ENCODE results near the gene KIT.

The KIT gene

GRCh38 chr4:54745031-54745770, 87.4 kb downstream of the KIT start:
- no peaks in the 10 kb centered on the region for H3K9me3 ChIP-seq (ENCODE audit: severe bottlenecking)
- no peaks in the 10 kb centered on the region for H3K36me3 ChIP-seq
- no peak for TF ChIP-seq CTCF (IDR thresholded peaks at IDR 0.05; ENCODE audit: low read depth, low read length)
- peaks cover 5% of the 10 kb centered on the region for H3K27me3 ChIP-seq (ENCODE audit: insufficient read depth, low read depth, severe bottlenecking)
- H3K4me3 ChIP-seq (ENCODE audit: low read depth, low read length): no peak overlapping the region
- H3K27ac ChIP-seq: no peak overlapping the region
- no peak for DNase-seq

- DNase-seq: no peak
- no peak overlapping the region for H3K27ac ChIP-seq
- H3K4me3 ChIP-seq (ENCODE audit: low read depth, low read length): no peak overlapping the region
Measured at GRCh38 chr4:54746218-54746617, 88.5 kb downstream of the KIT start.

GRCh38 chr4:54750341-54750740, 92.6 kb downstream of the KIT start:
- Histone ChIP-seq H3K27ac (no peak overlapping the region), H3K27me3 (ENCODE audit: insufficient read depth, low read depth, severe bottlenecking) (no peaks in the 10 kb centered on the region), H3K9me3 (ENCODE audit: severe bottlenecking) (no peaks in the 10 kb centered on the region), H3K36me3 (no peaks in the 10 kb centered on the region), H3K4me3 (ENCODE audit: low read depth, low read length) (no peak overlapping the region)
- DNase-seq: no peak
- no peak for TF ChIP-seq CTCF (IDR thresholded peaks at IDR 0.05; ENCODE audit: low read depth, low read length)

More at GRCh38 chr4:54746218-54746617, 88.5 kb downstream of the KIT start:
- no peak for TF ChIP-seq CTCF (IDR thresholded peaks at IDR 0.05; ENCODE audit: low read depth, low read length)
- H3K27me3 ChIP-seq (ENCODE audit: insufficient read depth, low read depth, severe bottlenecking): peaks cover 2% of the 10 kb centered on the region
- no peaks in the 10 kb centered on the region for H3K36me3 ChIP-seq
- H3K9me3 ChIP-seq (ENCODE audit: severe bottlenecking): no peaks in the 10 kb centered on the region

GRCh38 chr4:54754394-54754793, 96.6 kb downstream of the KIT start:
- Histone ChIP-seq H3K36me3 (no peaks in the 10 kb centered on the region), H3K27me3 (ENCODE audit: insufficient read depth, low read depth, severe bottlenecking) (no peaks in the 10 kb centered on the region), H3K9me3 (ENCODE audit: severe bottlenecking) (no peaks in the 10 kb centered on the region), H3K4me3 (ENCODE audit: low read depth, low read length) (no peak overlapping the region), H3K27ac (no peak overlapping the region)
- no peak for DNase-seq
- no peak for TF ChIP-seq CTCF (IDR thresholded peaks at IDR 0.05; ENCODE audit: low read depth, low read length)

GRCh38 chr4:54764476-54764875, 106.7 kb downstream of the KIT start:
- TF ChIP-seq CTCF (IDR thresholded peaks at IDR 0.05; ENCODE audit: low read depth, low read length): no peak
- Histone ChIP-seq H3K4me3 (ENCODE audit: low read depth, low read length) (no peak overlapping the region), H3K27me3 (ENCODE audit: insufficient read depth, low read depth, severe bottlenecking) (peaks cover 2% of the 10 kb centered on the region), H3K9me3 (ENCODE audit: severe bottlenecking) (no peaks in the 10 kb centered on the region), H3K36me3 (no peaks in the 10 kb centered on the region), H3K27ac (no peak overlapping the region)
- DNase-seq: no peak

- H3K27me3 ChIP-seq (ENCODE audit: insufficient read depth, low read depth, severe bottlenecking): peaks cover 8% of the 10 kb centered on the region
- TF ChIP-seq CTCF (IDR thresholded peaks at IDR 0.05; ENCODE audit: low read depth, low read length): no peak
- no peaks in the 10 kb centered on the region for H3K9me3 ChIP-seq (ENCODE audit: severe bottlenecking)
- no peaks in the 10 kb centered on the region for H3K36me3 ChIP-seq
- no peak for DNase-seq
- H3K4me3 ChIP-seq (ENCODE audit: low read depth, low read length): no peak overlapping the region
- no peak overlapping the region for H3K27ac ChIP-seq
Measured at GRCh38 chr4:54767376-54767775, 109.6 kb downstream of the KIT start.

All from WERI-Rb-1 (cell line).